Trophoblast cell (in vitro differentiated cells and primary cell): ENCODE results near the gene FHOD1.

ENCODE experiments used
- DNase-seq, 2 donors: peaks; one replicate each; pipeline ENCODE4 v3.0.0-alpha.2; 2016
- H2AFZ ChIP-seq: 2 replicates; pipeline ENCODE4 v1.6.1; 2013; ENCODE audit warnings: low read length, moderate library complexity, mild to moderate bottlenecking; ENCODE audit not compliant: insufficient read depth, poor library complexity
- H2AK5ac ChIP-seq: 2 replicates; pipeline ENCODE4 v1.6.1; 2013; ENCODE audit warnings: mild to moderate bottlenecking, low read length
- H2BK120ac ChIP-seq: 2 replicates; pipeline ENCODE4 v1.6.1; 2013; ENCODE audit warnings: low read length, mild to moderate bottlenecking, moderate library complexity; ENCODE audit not compliant: insufficient read depth, poor library complexity
- H2BK12ac ChIP-seq: 2 replicates; pipeline ENCODE4 v1.6.1; 2013; ENCODE audit warnings: mild to moderate bottlenecking, low read length, moderate library complexity
- H2BK5ac ChIP-seq: 2 replicates; pipeline ENCODE4 v1.6.1; 2013; ENCODE audit warnings: low read length, low read depth, moderate library complexity, mild to moderate bottlenecking; ENCODE audit not compliant: poor library complexity
- H3K14ac ChIP-seq: 2 replicates; pipeline ENCODE4 v1.6.1; 2013; ENCODE audit warnings: mild to moderate bottlenecking, low read length
- H3K18ac ChIP-seq: 2 replicates; pipeline ENCODE4 v1.6.1; 2013; ENCODE audit warnings: mild to moderate bottlenecking, low read length
- H3K23ac ChIP-seq: 2 replicates; pipeline ENCODE4 v1.6.1; 2013; ENCODE audit warnings: low read length
- H3K27ac ChIP-seq: 2 replicates; pipeline ENCODE4 v1.5.1; 2013; ENCODE audit warnings: low read depth, mild to moderate bottlenecking, inconsistent platforms, low read length, moderate library complexity
- H3K27me3 ChIP-seq: 2 replicates; pipeline ENCODE4 v1.6.1; 2013; ENCODE audit warnings: inconsistent platforms, mild to moderate bottlenecking, low read length, moderate library complexity; ENCODE audit not compliant: insufficient read depth
- H3K36me3 ChIP-seq, 2 experiments: 1 replicate in 1 of 2; 2 replicates in 1 of 2; pipeline ENCODE4 v1.6.1; 2013; ENCODE audit warnings: low read length in 2 of 2, mild to moderate bottlenecking in 2 of 2, moderate library complexity in 1 of 2; ENCODE audit not compliant: insufficient read depth in 2 of 2, control insufficient read depth in 1 of 2
- H3K4ac ChIP-seq: 2 replicates; pipeline ENCODE4 v1.6.1; 2013; ENCODE audit warnings: low read depth, mild to moderate bottlenecking, low read length, moderate library complexity
- H3K4me1 ChIP-seq, 2 experiments: 1 replicate in 1 of 2; 2 replicates in 1 of 2; pipeline ENCODE4 v1.6.1; 2013; ENCODE audit warnings: low read length in 2 of 2, mild to moderate bottlenecking in 2 of 2, moderate library complexity in 1 of 2; ENCODE audit not compliant: insufficient read depth in 2 of 2, control insufficient read depth in 1 of 2
- H3K4me2 ChIP-seq: 2 replicates; pipeline ENCODE4 v1.6.1; 2013; ENCODE audit warnings: inconsistent platforms, mild to moderate bottlenecking, low read length, moderate library complexity
- H3K4me3 ChIP-seq: 2 replicates; pipeline ENCODE4 v1.5.1; 2013; ENCODE audit warnings: mild to moderate bottlenecking, low read depth, low read length, inconsistent platforms
- H3K79me1 ChIP-seq: one replicate; pipeline ENCODE4 v1.6.1; 2013; ENCODE audit warnings: low read length
- H3K79me2 ChIP-seq: 2 replicates; pipeline ENCODE4 v1.6.1; 2013; ENCODE audit warnings: low read length, mild to moderate bottlenecking; ENCODE audit not compliant: control insufficient read depth, insufficient read depth, poor library complexity
- H3K9ac ChIP-seq: 2 replicates; pipeline ENCODE4 v1.6.1; 2013; ENCODE audit warnings: mild to moderate bottlenecking, low read length
- H3K9me3 ChIP-seq: 2 replicates; pipeline ENCODE4 v1.6.1; 2013; ENCODE audit warnings: low read depth, mild to moderate bottlenecking, control low read depth, inconsistent platforms, low read length; ENCODE audit not compliant: insufficient read depth
- H4K12ac ChIP-seq: 2 replicates; pipeline ENCODE4 v1.6.1; 2013; ENCODE audit warnings: low read depth, mild to moderate bottlenecking, low read length, moderate library complexity
- H4K8ac ChIP-seq: 2 replicates; pipeline ENCODE4 v1.6.1; 2013; ENCODE audit warnings: low read depth, mild to moderate bottlenecking, low read length, moderate library complexity
- H4K91ac ChIP-seq: one replicate; pipeline ENCODE4 v1.6.1; 2013; ENCODE audit warnings: low read depth, mild to moderate bottlenecking, low read length, moderate library complexity
- WGBS: extraction: QIAGEN DNeasy Blood & Tissue Kit; methylation state at CpG from one replicate; pipeline ENCODE4 v1.1.7; 2013; ENCODE audit warnings: missing lambda C conversion rate; ENCODE audit not compliant: insufficient read length, insufficient coverage; ENCODE audit errors: extremely low coverage; 5-methylcytosine and 5-hydroxymethylcytosine counted together

The FHOD1 gene

GRCh38 chr16:67194260-67194659 is 53.0 kb downstream of the FHOD1 start:
- no peaks in the 10 kb centered on the region for H3K27me3 ChIP-seq
- H3K18ac ChIP-seq: no peak overlapping the region
- no peak overlapping the region for H2BK5ac ChIP-seq
- H3K9ac ChIP-seq: no peak overlapping the region
- H3K27ac ChIP-seq: no peak overlapping the region
- WGBS: no CpG with 5 or more reads among the region's 6 CpGs
- peaks cover 51 to 52% of the 10 kb centered on the region in 2 experiments for H3K36me3 ChIP-seq
- no peak overlapping the region for H3K23ac ChIP-seq
- no peak overlapping the region for H2BK120ac ChIP-seq
- no peak overlapping the region for H4K12ac ChIP-seq
- peaks cover 13% of the 10 kb centered on the region for H3K79me1 ChIP-seq
- H4K8ac ChIP-seq: no peak overlapping the region
- no peaks in the 10 kb centered on the region for H3K9me3 ChIP-seq
- no peak overlapping the region for H4K91ac ChIP-seq
- peaks cover 10% of the 10 kb centered on the region for H3K79me2 ChIP-seq
- DNase-seq: no peak
- H3K4me1 ChIP-seq: peaks cover 15 to 29% of the 10 kb centered on the region in 2 experiments
- H2AK5ac ChIP-seq: no peak overlapping the region
- H3K4me3 ChIP-seq: no peak overlapping the region
- no peak overlapping the region for H2AFZ ChIP-seq
- H3K4me2 ChIP-seq: no peak overlapping the region
- no peak overlapping the region for H3K4ac ChIP-seq
- no peak overlapping the region for H2BK12ac ChIP-seq
- H3K14ac ChIP-seq: no peak overlapping the region

- H2AK5ac ChIP-seq: no peak overlapping the region
- H3K4me1 ChIP-seq: peaks cover 13 to 23% of the 10 kb centered on the region in 2 experiments
- H3K79me2 ChIP-seq: peaks cover 10% of the 10 kb centered on the region
- H4K91ac ChIP-seq: no peak overlapping the region
- no peak overlapping the region for H3K27ac ChIP-seq
- H3K4me3 ChIP-seq: no peak overlapping the region
- no peak overlapping the region for H4K8ac ChIP-seq
- H2BK120ac ChIP-seq: no peak overlapping the region
- no peak overlapping the region for H2BK12ac ChIP-seq
- H3K27me3 ChIP-seq: no peaks in the 10 kb centered on the region
- peak overlapping the region; percentile 79 for H3K4me2 ChIP-seq
- peaks cover 50 to 52% of the 10 kb centered on the region in 2 experiments for H3K36me3 ChIP-seq
- H3K14ac ChIP-seq: no peak overlapping the region
- no peak overlapping the region for H3K18ac ChIP-seq
- DNase-seq: no peak
- no peak overlapping the region for H4K12ac ChIP-seq
- H3K9ac ChIP-seq: no peak overlapping the region
- no peaks in the 10 kb centered on the region for H3K9me3 ChIP-seq
- H2AFZ ChIP-seq: no peak overlapping the region
- peaks cover 10% of the 10 kb centered on the region for H3K79me1 ChIP-seq
- no peak overlapping the region for H3K23ac ChIP-seq
- peak overlapping the region; percentile 99 for H3K4ac ChIP-seq
- no peak overlapping the region for H2BK5ac ChIP-seq
Observed at GRCh38 chr16:67193536-67193935, 53.7 kb downstream of the FHOD1 start.

GRCh38 chr16:67192781-67193361 is 54.4 kb downstream of the FHOD1 start:
- H3K9ac ChIP-seq: peak overlapping the region; percentile 98
- H2BK5ac ChIP-seq: no peak overlapping the region
- H2BK12ac ChIP-seq: no peak overlapping the region
- H3K4me1 ChIP-seq: peaks cover 13 to 18% of the 10 kb centered on the region in 2 experiments
- peak overlapping the region; percentile 87 for H4K91ac ChIP-seq
- no peak overlapping the region for H3K27ac ChIP-seq
- no peak overlapping the region for H2AFZ ChIP-seq
- peak overlapping the region; percentile 96 for H4K8ac ChIP-seq
- peak overlapping the region; percentile 98 for H2AK5ac ChIP-seq
- no peak overlapping the region for H3K23ac ChIP-seq
- H3K4ac ChIP-seq: peak overlapping the region; percentile 99
- peak overlapping the region; percentile 97 for H4K12ac ChIP-seq
- WGBS: no CpG with 5 or more reads among the region's 17 CpGs
- peaks cover 7% of the 10 kb centered on the region for H3K79me1 ChIP-seq
- peaks cover 10% of the 10 kb centered on the region for H3K79me2 ChIP-seq
- H3K36me3 ChIP-seq: peaks cover 44 to 46% of the 10 kb centered on the region in 2 experiments
- peak overlapping the region; percentile 81 for H2BK120ac ChIP-seq
- DNase-seq: no peak
- H3K4me2 ChIP-seq: peak overlapping the region; percentile 79
- no peaks in the 10 kb centered on the region for H3K27me3 ChIP-seq
- peak overlapping the region; percentile 92 for H3K14ac ChIP-seq
- H3K4me3 ChIP-seq: peak overlapping the region; percentile 98
- peak overlapping the region; percentile 94 for H3K18ac ChIP-seq
- H3K9me3 ChIP-seq: no peaks in the 10 kb centered on the region

- DNase-seq: peak; percentile 85 to 93
- Histone ChIP-seq H4K91ac (peak within 1 kb of the TSS; percentile 87), H2AFZ (peak within 1 kb of the TSS; percentile 72), H4K8ac (peak within 1 kb of the TSS; percentile 96), H2BK12ac (peak within 1 kb of the TSS; percentile 59), H3K4ac (peak within 1 kb of the TSS; percentile 99), H3K9ac (peak within 1 kb of the TSS; percentile 98), H2BK5ac (peak within 1 kb of the TSS; percentile 80), H2AK5ac (peak within 1 kb of the TSS; percentile 98), H3K36me3 (peaks cover 36 to 38% of the 10 kb centered on the region in 2 experiments), H3K9me3 (no peaks in the 10 kb centered on the region), H3K4me2 (peak within 1 kb of the TSS; percentile 79), H2BK120ac (peak within 1 kb of the TSS; percentile 81), H3K27ac (peak within 1 kb of the TSS; percentile 48), H3K79me1 (peaks cover 9% of the 10 kb centered on the region), H3K4me1 (peaks cover 16 to 18% of the 10 kb centered on the region in 2 experiments), H3K27me3 (no peaks in the 10 kb centered on the region), H3K23ac (no peak within 1 kb of the TSS), H3K79me2 (peaks cover 11% of the 10 kb centered on the region), H4K12ac (peak within 1 kb of the TSS; percentile 97), H3K14ac (peak within 1 kb of the TSS; percentile 92), H3K4me3 (peak within 1 kb of the TSS; percentile 98), H3K18ac (peak within 1 kb of the TSS; percentile 94)
- WGBS: no CpG with 5 or more reads among the region's 54 CpGs
Observed at GRCh38 chr16:67191995-67192681, 55.1 kb downstream of the FHOD1 start, which contains the start of gene E2F4. TSS of gene E2F4 (plus strand) at chr16:67192155. CDS start at chr16:67192228, 73 bp downstream.
